HUES6 (cell line): ENCODE results near the gene CYP19A1.

Experiments
- H3K27ac ChIP-seq: 2 replicates; pipeline ENCODE4 v1.7.0; 2013; ENCODE audit warnings: low read depth, mild to moderate bottlenecking, low read length, inconsistent platforms
- H3K27me3 ChIP-seq: 2 replicates; pipeline ENCODE4 v1.6.1; 2013; ENCODE audit warnings: low read length; ENCODE audit not compliant: control insufficient read depth, insufficient read depth
- H3K36me3 ChIP-seq: 2 replicates; pipeline ENCODE4 v1.6.1; 2013; ENCODE audit warnings: low read length; ENCODE audit not compliant: control insufficient read depth, insufficient read depth
- H3K4me1 ChIP-seq: 2 replicates; pipeline ENCODE4 v1.6.1; 2013; ENCODE audit warnings: low read length; ENCODE audit not compliant: control insufficient read depth, insufficient read depth
- H3K4me3 ChIP-seq: 2 replicates; pipeline ENCODE4 v1.5.1; 2013; ENCODE audit warnings: low read depth, low read length
- H3K9ac ChIP-seq: one replicate; pipeline ENCODE4 v1.6.1; 2013; ENCODE audit warnings: mild to moderate bottlenecking, low read length
- H3K9me3 ChIP-seq: 2 replicates; pipeline ENCODE4 v1.6.1; 2013; ENCODE audit warnings: low read depth, low read length; ENCODE audit not compliant: control insufficient read depth, insufficient read depth

The CYP19A1 gene

DNA sequence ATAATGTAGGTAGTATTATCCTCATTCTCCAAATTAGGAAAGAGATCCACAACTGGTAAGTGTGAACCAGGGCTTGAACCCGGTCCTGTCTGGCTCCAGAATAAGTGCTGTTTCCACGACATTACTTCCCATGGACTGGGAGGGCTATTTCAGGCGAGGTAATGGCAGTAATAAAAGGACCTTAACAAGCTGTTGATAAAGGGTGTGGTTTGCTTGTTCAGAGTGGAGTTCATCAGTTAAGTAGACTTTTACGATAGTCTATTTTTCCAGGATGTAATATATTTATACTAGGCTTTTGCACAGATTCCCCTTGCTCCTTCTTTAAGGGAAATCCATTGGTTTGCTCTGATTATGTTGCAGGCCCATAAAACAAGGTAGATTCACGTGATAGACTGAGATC is 155.3 kb downstream of the CYP19A1 start:
- Histone ChIP-seq H3K27ac (no peak overlapping the region), H3K4me3 (no peak overlapping the region), H3K9me3 (no peaks in the 10 kb centered on the region), H3K9ac (no peak overlapping the region), H3K27me3 (no peaks in the 10 kb centered on the region), H3K36me3 (no peaks in the 10 kb centered on the region), H3K4me1 (no peaks in the 10 kb centered on the region)

- Histone ChIP-seq H3K27ac (no peak overlapping the region), H3K27me3 (no peaks in the 10 kb centered on the region), H3K9ac (no peak overlapping the region), H3K9me3 (no peaks in the 10 kb centered on the region), H3K4me3 (no peak overlapping the region), H3K36me3 (no peaks in the 10 kb centered on the region), H3K4me1 (no peaks in the 10 kb centered on the region)
These were observed 156.5 kb downstream of the CYP19A1 start for GRCh38 chr15:51181905-51182304.

DNA sequence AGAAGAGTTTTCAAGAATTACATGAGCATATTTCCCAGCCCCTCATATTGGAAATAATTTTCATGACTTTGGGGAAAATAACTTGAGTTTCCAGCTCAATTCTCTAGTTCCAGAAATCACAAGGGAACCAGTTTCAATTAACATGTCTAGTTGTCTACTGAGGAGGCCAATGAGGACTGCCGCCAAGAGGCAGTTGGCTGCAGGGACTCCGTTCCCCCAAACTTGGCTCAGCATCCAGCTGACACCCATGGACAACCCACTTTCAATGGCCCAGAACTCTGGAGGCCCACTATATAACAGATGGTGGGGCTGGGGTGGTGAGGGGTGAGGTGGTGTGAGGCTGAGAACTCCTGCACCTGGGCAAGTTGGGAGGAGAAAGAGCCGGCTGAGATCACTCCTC is 157.2 kb downstream of the CYP19A1 start:
- H3K4me3 ChIP-seq, result no peak overlapping the region
- H3K9me3 ChIP-seq, result no peaks in the 10 kb centered on the region
- H3K4me1 ChIP-seq, result no peaks in the 10 kb centered on the region
- H3K27ac ChIP-seq, result no peak overlapping the region
- H3K9ac ChIP-seq, result no peak overlapping the region
- no peaks in the 10 kb centered on the region for H3K27me3 ChIP-seq
- no peaks in the 10 kb centered on the region for H3K36me3 ChIP-seq

DNA sequence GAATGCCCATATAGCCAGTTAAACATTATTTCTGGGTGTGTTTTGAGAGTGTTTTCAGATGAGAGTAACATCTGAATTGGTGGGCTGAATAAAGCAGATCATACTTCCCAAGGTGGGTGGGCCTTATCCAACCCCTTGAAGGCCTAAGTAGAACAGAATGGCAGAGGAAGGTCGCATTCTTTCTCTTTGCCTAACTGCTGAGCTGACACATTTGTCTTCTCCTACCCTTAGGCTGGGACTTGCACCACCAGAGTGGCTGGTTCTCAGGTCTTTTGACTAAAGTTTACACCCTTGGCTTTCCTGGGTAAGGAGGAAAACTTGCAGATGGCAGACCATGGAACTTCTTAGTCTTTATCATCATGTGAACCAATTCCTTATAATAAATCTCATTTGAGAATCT is 157.9 kb downstream of the CYP19A1 start:
- no peaks in the 10 kb centered on the region for H3K36me3 ChIP-seq
- H3K9ac ChIP-seq, result no peak overlapping the region
- no peak overlapping the region for H3K27ac ChIP-seq
- H3K4me3 ChIP-seq, result no peak overlapping the region
- H3K4me1 ChIP-seq, result no peaks in the 10 kb centered on the region
- no peaks in the 10 kb centered on the region for H3K27me3 ChIP-seq
- H3K9me3 ChIP-seq, result no peaks in the 10 kb centered on the region

DNA sequence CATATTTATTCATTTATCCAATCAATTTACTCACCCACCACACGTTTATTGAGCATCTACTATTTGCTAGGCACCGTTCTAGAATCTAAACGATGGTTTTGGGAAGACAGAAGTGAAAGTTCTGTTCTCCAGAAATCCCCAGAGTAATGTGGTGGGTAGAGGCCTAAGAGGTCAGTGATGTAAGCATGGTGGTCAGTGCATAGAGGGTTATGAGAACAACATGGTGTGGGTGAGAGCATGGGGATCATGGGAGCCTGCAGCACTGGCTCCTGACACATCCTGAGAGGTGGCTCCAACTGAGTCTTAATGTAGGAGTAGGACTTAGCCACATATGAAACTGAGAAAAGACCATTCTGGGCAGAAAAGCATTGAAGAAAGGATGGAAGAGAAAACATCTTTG is 158.4 kb downstream of the CYP19A1 start:
- Histone ChIP-seq H3K4me1 (no peaks in the 10 kb centered on the region), H3K4me3 (no peak overlapping the region), H3K9me3 (no peaks in the 10 kb centered on the region), H3K27me3 (no peaks in the 10 kb centered on the region), H3K9ac (no peak overlapping the region), H3K27ac (no peak overlapping the region), H3K36me3 (no peaks in the 10 kb centered on the region)

DNA sequence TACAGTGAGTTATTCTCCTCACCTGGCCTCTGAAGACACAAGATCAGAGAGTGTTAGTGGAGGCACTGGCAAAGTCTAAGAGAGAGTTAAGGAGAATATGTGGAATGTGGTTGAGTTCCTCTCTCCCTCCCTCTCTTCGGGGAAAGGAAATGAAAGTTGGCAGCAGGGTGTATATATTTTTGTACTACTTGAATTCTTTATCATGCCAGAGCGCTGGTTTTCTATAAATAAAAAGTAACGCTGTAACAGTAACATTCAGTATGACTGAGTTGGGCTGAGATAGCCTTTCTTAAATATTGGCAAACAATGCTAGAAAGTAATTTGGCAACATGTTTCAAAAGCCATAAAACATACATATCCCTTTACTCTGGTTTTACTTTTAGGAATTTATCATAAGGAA is 166.2 kb downstream of the CYP19A1 start:
- Histone ChIP-seq H3K4me3 (no peak overlapping the region), H3K27ac (no peak overlapping the region), H3K9me3 (no peaks in the 10 kb centered on the region), H3K9ac (no peak overlapping the region), H3K4me1 (no peaks in the 10 kb centered on the region), H3K36me3 (no peaks in the 10 kb centered on the region), H3K27me3 (no peaks in the 10 kb centered on the region)

DNA sequence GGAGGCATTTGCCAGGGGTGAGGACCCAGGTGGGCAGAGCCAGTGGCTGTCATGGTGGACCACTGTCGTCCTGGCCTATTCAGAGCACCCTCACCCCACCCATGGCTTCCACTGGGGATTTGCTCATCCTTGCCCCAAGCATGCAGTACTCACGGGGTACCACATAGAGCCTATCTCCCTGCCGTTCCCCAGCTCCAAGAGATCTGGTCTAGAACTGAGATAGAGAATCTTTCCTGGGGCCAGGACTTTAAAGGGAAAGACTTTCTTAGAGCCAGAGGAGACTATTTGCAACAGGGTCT is 166.8 kb downstream of the CYP19A1 start:
- no peaks in the 10 kb centered on the region for H3K36me3 ChIP-seq
- H3K9ac ChIP-seq, result no peak overlapping the region
- H3K4me3 ChIP-seq, result no peak overlapping the region
- no peaks in the 10 kb centered on the region for H3K4me1 ChIP-seq
- H3K27ac ChIP-seq, result no peak overlapping the region
- H3K27me3 ChIP-seq, result no peaks in the 10 kb centered on the region
- H3K9me3 ChIP-seq, result no peaks in the 10 kb centered on the region

GRCh38 chr15:51170882-51171633 is 167.3 kb downstream of the CYP19A1 start:
- Histone ChIP-seq H3K4me3 (no peak overlapping the region), H3K27me3 (no peaks in the 10 kb centered on the region), H3K27ac (no peak overlapping the region)

DNA sequence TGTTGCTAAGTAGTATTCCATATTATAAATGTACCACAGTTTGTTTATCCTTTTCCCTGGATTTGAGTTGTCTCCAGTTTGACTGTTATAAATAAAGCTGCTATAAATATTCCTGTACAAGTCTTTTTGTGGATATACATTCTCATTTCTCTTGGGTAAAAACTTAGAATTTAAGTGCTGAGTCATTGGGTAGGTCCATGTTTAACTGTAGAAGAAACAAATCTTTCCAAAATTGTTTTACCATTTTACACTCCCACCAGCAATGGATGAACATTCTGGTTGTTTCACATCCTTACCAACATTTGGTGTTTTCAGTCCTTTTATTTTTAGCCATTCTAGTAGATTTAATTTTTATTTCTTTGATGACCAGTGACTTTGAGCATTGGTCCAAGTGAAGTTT is 169.7 kb downstream of the CYP19A1 start:
- Histone ChIP-seq H3K9me3 (no peaks in the 10 kb centered on the region), H3K27ac (no peak overlapping the region)

More at GRCh38 chr15:51170882-51171633, 167.3 kb downstream of the CYP19A1 start:
- no peak overlapping the region for H3K9ac ChIP-seq
- H3K4me1 ChIP-seq, result no peaks in the 10 kb centered on the region
- H3K9me3 ChIP-seq, result no peaks in the 10 kb centered on the region
- H3K36me3 ChIP-seq, result no peaks in the 10 kb centered on the region

GRCh38 chr15:51163843-51164242 is 174.6 kb downstream of the CYP19A1 start:
- no peaks in the 10 kb centered on the region for H3K36me3 ChIP-seq
- H3K9ac ChIP-seq, result no peak overlapping the region

More for the DNA sequence above, 169.7 kb downstream of the CYP19A1 start:
- Histone ChIP-seq H3K27me3 (no peaks in the 10 kb centered on the region), H3K4me1 (peaks cover 6% of the 10 kb centered on the region), H3K4me3 (no peak overlapping the region), H3K9ac (no peak overlapping the region), H3K36me3 (no peaks in the 10 kb centered on the region)

DNA sequence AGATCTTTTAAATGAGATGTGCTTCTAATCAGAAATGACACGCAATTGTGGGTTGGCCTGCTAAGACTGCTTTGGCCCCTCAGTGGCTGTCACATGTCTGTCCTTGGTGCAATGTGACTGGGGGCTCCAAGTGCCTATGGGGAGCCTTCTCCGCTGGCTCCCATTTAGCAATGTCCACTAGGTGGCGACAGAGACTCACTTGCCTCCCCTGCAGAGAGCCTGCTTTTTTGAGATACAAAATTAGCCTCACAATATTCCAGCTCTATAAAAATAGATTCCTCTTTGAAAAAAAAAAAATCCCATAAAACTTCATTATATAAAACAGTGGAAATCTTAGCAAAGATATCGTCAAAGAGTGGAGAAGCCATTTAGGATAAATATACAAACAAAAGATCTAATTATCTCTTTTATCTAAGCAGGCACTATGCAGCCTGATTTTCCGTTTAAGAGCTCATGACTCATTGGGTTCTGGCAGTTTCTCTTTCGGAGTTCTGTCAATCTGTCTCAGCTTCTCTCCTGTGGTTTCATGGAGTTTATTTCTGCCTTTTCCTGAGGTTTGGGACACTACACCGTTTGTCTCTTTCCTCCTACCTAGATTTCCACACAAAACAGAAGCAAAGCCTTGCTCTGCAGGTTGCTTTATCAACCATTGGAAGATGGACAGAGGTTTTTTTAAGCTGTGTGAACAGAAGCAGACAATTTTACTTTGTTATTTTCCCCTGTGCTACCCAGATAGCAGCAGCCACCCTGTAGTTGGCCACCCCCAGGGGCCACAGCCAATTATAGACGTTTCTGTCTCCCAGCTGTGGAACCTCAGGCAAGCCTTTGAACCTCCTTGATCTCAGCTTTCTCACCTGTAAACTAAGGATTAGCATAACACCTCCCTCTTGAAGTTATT is 175.3 kb downstream of the CYP19A1 start:
- no peaks in the 10 kb centered on the region for H3K9me3 ChIP-seq
- no peaks in the 10 kb centered on the region for H3K36me3 ChIP-seq
- peak overlapping the region; percentile 7 for H3K9ac ChIP-seq
- H3K4me1 ChIP-seq, result peaks cover 18% of the 10 kb centered on the region
- H3K4me3 ChIP-seq, result peak overlapping the region; percentile 11; the same call in 1 of the 2 replicates
- no peaks in the 10 kb centered on the region for H3K27me3 ChIP-seq
- H3K27ac ChIP-seq, result peak overlapping the region; percentile 28; the same call in 1 of the 2 replicates

More at GRCh38 chr15:51163843-51164242, 174.6 kb downstream of the CYP19A1 start:
- Histone ChIP-seq H3K27ac (no peak overlapping the region; the same call in 1 of the 2 replicates), H3K4me1 (peaks cover 18% of the 10 kb centered on the region), H3K4me3 (peak overlapping the region; percentile 11; the same call in 1 of the 2 replicates), H3K27me3 (no peaks in the 10 kb centered on the region), H3K9me3 (no peaks in the 10 kb centered on the region)
